Measurements from ENCODE around the gene STAG3.

STAG3 gene

DNA sequence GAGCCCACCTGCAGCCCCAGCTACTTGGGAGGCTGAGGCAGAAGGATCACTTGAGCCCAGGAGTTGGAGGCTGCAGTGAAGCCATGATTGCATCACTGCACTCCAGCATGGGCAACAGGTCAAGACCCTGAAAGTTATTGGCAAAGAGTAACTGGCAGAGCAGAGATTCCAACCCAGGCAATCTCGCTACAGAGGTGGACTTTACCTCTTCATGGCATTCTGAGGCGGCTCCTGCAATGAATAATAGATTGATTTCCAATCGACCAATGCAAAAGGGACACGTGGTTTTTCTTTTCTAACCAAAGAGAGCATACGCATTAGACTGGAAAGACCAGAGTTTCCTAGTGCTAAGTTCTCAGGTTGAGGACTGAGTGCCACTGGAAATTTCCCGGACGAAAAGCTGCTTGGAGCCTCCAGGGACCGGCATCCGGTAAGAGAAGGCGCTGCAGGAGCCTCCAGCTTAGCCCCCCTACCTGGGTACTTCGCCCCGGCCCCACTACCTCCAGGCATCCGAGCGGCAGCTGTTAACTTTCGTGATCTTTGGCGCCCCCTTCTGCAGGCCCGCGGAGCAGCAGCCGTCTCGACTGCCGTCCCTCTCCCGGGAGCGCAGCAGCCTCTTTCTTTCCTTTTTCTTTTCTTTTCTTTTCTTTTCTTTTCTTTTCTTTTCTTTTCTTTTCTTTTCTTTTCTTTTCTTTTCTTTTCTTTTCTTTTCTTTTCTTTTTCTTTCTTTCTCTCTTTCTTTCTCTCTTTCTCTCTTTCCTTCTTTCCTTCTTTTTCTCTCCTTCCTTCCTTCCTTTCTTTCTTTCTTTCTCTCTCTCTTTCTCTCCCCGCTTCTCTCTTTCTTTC is 46.9 kb upstream of the STAG3 start:
- Histone ChIP-seq H3K27ac (ENCODE audit: low read depth, low read length) (no peak overlapping the region), H3K9me3 (ENCODE audit: control insufficient read depth, insufficient read depth, low read length) (no peaks in the 10 kb centered on the region), H3K9me2 (replicated peaks; ENCODE audit: control insufficient read depth, low read length) (no peaks in the 10 kb centered on the region), H3K4me1 (ENCODE audit: control insufficient read depth, low read length) (peaks cover 33% of the 10 kb centered on the region), H3K4me3 (ENCODE audit: low read length) (no peak overlapping the region), H3K27me3 (ENCODE audit: control insufficient read depth, low read length) (no peaks in the 10 kb centered on the region), H3K4me2 (ENCODE audit: low read length) (no peak overlapping the region), H4K20me1 (ENCODE audit: control insufficient read depth, insufficient read depth, low read depth, low read length) (no peaks in the 10 kb centered on the region), H3F3A (ENCODE audit: control insufficient read depth, insufficient read depth) (peaks cover 20% of the 10 kb centered on the region), H3K36me3 (ENCODE audit: control insufficient read depth, low read length) (peaks cover 8% of the 10 kb centered on the region; the same call in 1 of the 2 replicates), H3K79me2 (ENCODE audit: control insufficient read depth, low read length) (peaks cover 19% of the 10 kb centered on the region)
- TF ChIP-seq EZH2phosphoT487 (IDR thresholded peaks at IDR 0.05; ENCODE audit: borderline replicate concordance, low read length), result no peak
- TF ChIP-seq, protein P1, sequence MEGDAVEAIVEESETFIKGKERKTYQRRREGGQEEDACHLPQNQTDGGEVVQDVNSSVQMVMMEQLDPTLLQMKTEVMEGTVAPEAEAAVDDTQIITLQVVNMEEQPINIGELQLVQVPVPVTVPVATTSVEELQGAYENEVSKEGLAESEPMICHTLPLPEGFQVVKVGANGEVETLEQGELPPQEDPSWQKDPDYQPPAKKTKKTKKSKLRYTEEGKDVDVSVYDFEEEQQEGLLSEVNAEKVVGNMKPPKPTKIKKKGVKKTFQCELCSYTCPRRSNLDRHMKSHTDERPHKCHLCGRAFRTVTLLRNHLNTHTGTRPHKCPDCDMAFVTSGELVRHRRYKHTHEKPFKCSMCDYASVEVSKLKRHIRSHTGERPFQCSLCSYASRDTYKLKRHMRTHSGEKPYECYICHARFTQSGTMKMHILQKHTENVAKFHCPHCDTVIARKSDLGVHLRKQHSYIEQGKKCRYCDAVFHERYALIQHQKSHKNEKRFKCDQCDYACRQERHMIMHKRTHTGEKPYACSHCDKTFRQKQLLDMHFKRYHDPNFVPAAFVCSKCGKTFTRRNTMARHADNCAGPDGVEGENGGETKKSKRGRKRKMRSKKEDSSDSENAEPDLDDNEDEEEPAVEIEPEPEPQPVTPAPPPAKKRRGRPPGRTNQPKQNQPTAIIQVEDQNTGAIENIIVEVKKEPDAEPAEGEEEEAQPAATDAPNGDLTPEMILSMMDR (IDR thresholded peaks at IDR 0.05; ENCODE audit: low read depth, low read length, poor library complexity, severe bottlenecking), result peak; percentile 81

DNA sequence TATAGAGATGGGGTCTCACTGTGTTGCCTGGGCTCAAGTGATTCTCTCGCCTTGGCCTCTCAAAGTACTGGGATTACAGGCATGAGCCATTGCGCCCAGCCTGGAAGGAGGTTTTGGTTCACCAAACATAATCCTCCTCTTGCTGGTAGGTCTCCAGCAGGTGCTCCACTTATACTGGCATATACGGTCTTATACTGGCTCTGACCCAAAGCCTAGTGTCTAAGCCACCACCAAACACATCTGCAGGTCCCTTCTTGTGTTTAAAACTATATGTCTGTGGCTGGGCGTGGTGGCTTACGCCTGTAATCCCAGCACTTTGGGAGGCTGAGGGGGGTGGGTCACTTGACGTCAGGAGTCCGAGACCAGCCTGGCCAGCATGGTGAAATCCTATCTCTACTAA is 45.6 kb upstream of the STAG3 start:
- Histone ChIP-seq H3K27ac (ENCODE audit: low read depth, low read length) (no peak overlapping the region), H4K20me1 (ENCODE audit: control insufficient read depth, insufficient read depth, low read depth, low read length) (no peaks in the 10 kb centered on the region), H3K27me3 (ENCODE audit: control insufficient read depth, low read length) (no peaks in the 10 kb centered on the region), H3K4me2 (ENCODE audit: low read length) (peak overlapping the region; percentile 14; the same call in 1 of the 2 replicates), H3K4me1 (ENCODE audit: control insufficient read depth, low read length) (peaks cover 32% of the 10 kb centered on the region), H3K4me3 (ENCODE audit: low read length) (no peak overlapping the region), H3K36me3 (ENCODE audit: control insufficient read depth, low read length) (no peaks in the 10 kb centered on the region), H3K9me2 (replicated peaks; ENCODE audit: control insufficient read depth, low read length) (no peaks in the 10 kb centered on the region), H3K79me2 (ENCODE audit: control insufficient read depth, low read length) (peaks cover 11% of the 10 kb centered on the region), H3K9me3 (ENCODE audit: control insufficient read depth, insufficient read depth, low read length) (no peaks in the 10 kb centered on the region), H3F3A (ENCODE audit: control insufficient read depth, insufficient read depth) (peaks cover 13% of the 10 kb centered on the region)
- TF ChIP-seq, protein P1 (IDR thresholded peaks at IDR 0.05; ENCODE audit: low read depth, low read length, poor library complexity, severe bottlenecking), result no peak
- TF ChIP-seq EZH2phosphoT487 (IDR thresholded peaks at IDR 0.05; ENCODE audit: borderline replicate concordance, low read length), result no peak

DNA sequence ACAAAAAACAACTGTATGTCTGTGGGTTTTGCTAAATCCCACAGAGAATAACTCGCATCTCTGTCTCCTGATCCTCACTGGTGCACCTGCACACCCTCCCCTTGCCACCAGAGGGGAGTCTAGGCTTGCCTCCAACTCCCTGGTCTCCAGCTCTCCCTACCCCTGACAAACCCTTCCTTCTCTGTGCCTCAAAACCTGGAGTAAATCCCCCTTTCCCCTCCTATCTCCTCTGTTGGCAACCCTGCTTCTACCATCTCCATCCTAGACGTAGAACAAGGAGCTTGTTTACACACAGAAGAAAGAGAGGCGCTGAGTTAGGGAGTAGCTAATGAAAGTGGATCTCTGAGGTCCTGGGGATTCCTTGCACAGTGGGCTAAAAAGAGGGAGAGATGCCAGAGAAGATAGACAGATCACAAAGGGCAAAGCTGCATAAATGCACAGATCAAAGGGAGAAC is 45.0 kb upstream of the STAG3 start:
- no peak for TF ChIP-seq EZH2phosphoT487 (IDR thresholded peaks at IDR 0.05; ENCODE audit: borderline replicate concordance, low read length)
- TF ChIP-seq, protein P1 (IDR thresholded peaks at IDR 0.05; ENCODE audit: low read depth, low read length, poor library complexity, severe bottlenecking), result peak; percentile 97
- no peaks in the 10 kb centered on the region for H3K36me3 ChIP-seq (ENCODE audit: control insufficient read depth, low read length)
- no peaks in the 10 kb centered on the region for H4K20me1 ChIP-seq (ENCODE audit: control insufficient read depth, insufficient read depth, low read depth, low read length)
- peak overlapping the region; percentile 14; the same call in 1 of the 2 replicates for H3K4me2 ChIP-seq (ENCODE audit: low read length)
- H3K4me1 ChIP-seq (ENCODE audit: control insufficient read depth, low read length), result peaks cover 35% of the 10 kb centered on the region
- peaks cover 8% of the 10 kb centered on the region for H3K79me2 ChIP-seq (ENCODE audit: control insufficient read depth, low read length)
- H3K9me2 ChIP-seq (replicated peaks; ENCODE audit: control insufficient read depth, low read length), result no peaks in the 10 kb centered on the region
- peaks cover 18% of the 10 kb centered on the region for H3F3A ChIP-seq (ENCODE audit: control insufficient read depth, insufficient read depth)
- no peaks in the 10 kb centered on the region for H3K27me3 ChIP-seq (ENCODE audit: control insufficient read depth, low read length)
- H3K27ac ChIP-seq (ENCODE audit: low read depth, low read length), result no peak overlapping the region
- H3K4me3 ChIP-seq (ENCODE audit: low read length), result no peak overlapping the region
- no peaks in the 10 kb centered on the region for H3K9me3 ChIP-seq (ENCODE audit: control insufficient read depth, insufficient read depth, low read length)

All from DOHH2 (cell line).